NOMO-1 treated with DMSO at 0.1 percent for 48 hours (cell line): ENCODE results near the gene SCAMP4.

Experiments used
- DNase-seq: peaks from one replicate; lab custom pipeline; 2025; ENCODE audit not compliant: unreplicated experiment; lab: John Stamatoyannopoulos, UW

The SCAMP4 gene

DNA sequence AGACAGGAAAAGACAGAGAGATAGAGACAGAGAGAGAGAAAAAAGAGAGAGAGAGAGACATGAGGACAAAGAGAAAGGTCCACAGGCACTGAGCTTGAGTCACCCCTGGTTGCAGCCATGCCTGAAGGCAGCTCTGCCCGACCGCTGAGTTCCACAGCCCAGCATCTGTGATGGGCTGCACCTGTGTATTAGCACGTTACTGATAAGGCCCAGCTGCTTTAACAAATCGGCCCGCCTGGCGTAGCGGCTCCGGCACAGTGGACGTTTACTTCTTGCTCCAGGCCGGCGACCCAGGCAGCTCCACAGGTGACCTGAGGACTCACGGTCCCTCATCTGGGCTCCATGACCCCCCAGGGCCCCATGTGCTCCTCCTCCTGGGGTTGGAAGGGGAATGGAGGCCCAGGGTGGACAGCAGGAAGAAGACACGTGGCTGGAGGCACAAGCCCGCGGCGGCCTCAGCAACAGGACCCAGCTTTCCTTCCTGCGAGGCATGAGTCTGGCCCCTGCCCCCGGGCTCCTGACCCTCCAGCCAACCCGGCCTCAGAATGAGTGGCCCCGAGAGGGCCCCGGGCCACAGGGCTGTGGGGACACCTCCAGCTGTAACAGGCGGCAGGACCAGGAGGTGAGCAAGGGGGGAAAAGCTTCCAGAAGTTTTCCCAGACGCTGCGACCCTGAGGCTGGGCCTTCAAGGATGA lies 31.9 kb downstream of the SCAMP4 start:
- DNase-seq, result no peak

DNA sequence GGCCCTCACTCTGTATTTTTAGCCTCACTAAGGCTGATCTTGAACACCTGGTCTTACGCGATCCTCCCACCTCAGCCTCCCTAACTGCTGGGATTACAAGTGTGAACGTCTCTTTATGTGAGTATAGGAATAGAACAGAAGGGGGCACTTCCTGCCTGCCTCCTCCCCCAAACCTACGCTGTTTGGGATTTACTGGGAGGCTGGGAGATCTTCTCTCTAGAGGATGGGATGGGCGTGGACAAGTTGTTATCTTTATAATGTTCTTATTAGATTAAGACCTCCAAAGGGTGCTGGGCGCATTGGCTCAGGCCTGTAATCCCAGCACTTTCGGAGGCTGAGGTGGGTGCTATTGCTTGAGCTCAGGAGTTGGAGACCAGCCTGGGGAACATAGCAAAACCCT lies 32.9 kb downstream of the SCAMP4 start:
- DNase-seq, result no peak

- no peak for DNase-seq
These were observed 36.2 kb downstream of the SCAMP4 start, which contains the start of gene CSNK1G2 for GRCh38 chr19:1941146-1942077. Gene CSNK1G2, plus strand, starts transcription at chr19:1941172. Its CDS starts 28,601 bp downstream, at chr19:1969773.

DNA sequence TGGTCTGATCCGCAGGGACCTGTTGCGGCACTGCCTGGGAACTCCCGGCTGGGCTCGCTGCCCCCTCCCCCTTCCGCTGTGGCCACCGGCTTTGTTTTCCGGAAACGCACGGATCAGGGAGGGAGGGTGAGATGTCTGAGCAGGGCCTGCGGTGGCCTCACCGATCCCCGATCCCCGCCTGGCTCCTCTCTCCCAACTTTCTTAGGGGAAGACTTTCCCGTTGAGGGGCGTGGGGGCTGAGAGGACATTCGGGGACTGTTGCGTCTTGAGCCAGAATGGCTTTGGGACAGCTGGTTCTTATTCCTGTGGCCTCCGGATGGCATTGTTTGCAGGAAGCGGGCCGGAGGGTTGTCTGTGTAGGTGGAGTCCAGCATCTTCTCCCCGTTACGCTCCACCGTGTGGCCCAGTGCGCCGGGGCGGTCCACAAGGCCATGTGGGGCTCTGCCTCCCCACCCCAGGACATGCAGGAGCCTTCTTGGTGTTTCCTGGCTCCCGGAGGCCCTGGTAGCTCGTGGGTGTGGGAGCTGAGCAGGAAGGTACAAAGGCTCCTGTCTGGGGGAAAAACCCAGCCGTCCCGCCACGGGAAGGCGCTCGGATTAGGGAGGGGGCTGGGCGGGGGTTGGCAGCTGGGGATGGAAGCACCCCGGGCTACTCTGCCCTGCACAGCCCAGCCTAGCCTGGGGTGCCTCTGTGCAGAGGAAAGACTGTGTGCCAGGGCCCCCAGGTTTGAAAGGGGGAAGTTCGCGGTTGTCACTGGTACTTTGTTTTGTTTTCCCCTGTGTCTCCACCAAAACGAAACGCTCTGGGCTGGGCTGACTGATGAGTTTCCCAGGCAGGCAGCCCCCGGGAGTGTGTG lies 37.1 kb downstream of the SCAMP4 start:
- DNase-seq, result peak; percentile 61

DNA sequence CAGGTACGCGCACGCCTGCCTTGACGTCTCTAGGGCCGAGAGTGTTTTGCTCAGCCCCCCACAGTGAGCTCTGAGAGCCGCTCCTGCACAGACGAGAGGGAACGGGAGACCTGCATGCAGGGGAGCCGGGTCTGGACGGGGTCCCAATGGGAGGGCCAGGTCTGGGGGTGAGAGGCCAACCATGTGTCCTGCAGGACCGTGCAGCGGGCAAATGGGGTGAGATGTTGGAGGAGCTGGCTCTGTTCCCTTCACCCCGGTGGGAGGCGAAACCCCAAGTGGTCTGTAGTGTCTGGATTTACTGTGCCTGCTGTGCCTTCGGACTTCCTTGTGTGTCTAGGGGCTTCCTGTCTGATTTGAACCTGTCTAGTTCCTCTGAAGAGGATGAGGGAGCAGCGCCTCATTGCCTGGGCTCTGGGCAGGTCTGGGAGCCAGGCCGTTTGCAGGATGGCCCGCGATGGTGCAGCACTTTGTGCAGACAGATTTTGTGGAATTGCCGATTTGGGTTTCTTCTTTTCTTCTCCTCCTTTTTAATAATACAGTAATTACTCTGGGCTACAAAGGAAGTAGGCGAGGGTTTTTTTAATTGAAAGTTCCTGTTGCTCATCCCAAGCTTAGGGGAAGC lies 37.8 kb downstream of the SCAMP4 start:
- DNase-seq, result peak; percentile 17

DNA sequence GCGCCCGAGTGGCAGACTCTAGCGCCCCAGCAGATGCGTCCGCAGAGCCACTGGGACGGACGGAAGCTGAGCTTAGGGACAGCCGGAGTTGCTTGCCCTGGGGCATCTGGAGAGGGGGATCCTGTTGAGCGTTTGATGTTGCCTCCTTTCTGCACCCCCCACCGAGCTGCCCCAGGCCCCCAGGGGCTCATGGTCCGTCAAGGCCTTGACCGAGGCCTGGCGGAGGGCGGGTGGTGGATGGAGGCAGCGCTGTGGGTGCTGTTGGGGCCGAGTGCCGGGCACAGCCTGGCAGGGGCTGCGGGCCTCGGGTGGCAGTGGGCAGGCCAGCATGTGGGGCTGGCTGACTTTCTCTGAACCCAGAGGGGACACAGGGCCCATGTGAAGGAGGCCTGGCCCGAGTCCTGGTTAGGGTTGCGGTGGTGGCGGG lies 38.5 kb downstream of the SCAMP4 start:
- DNase-seq, result no peak

- peak; percentile 7 for DNase-seq
These were observed 39.1 kb downstream of the SCAMP4 start for GRCh38 chr19:1944088-1944915.

- no peak for DNase-seq
These were observed 39.8 kb downstream of the SCAMP4 start for GRCh38 chr19:1944916-1945561.

DNA sequence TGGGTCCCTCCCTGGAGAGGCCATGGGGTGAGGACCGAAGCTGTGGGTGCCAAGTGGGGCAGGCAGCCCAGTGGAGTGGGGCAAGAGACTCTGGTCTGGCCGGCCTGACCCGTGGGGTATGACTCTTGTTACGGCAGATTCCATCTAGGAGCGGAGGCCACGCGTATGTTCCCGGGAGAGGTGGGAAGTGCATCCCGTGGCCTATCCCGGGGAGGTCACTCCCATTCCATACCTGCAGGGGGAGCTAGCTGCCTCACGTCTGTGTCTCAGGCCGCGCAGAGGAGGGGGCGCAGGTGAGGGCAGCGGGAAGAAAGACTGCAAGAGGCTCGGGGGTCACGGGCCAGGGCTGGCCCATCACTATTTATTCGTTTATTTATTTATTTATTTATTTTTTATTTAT lies 40.7 kb downstream of the SCAMP4 start:
- DNase-seq, result no peak

- DNase-seq, result no peak
These were observed 42.5 kb downstream of the SCAMP4 start for GRCh38 chr19:1947651-1948209.

GRCh38 chr19:1949304-1950101 lies 44.3 kb downstream of the SCAMP4 start:
- DNase-seq, result no peak

DNA sequence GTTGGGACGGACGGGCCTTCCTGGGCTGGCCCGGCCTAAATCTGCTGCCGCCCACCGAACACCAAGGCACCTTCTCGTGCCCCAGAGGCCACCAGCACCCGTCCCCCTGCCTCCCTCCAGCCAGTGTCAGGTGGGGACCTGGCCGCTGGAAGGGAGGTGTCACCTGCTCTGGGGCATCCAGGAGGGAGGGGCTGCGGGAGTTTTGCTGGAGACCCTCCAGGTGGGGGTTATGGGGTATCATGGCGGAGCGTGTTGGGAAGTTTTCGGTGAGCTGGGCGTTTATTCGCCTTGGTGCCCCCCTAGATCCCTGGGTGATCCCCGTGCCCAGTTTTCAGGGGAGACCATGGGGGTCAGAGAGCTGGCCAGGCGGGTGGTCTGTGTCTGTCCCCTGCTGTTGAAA lies 45.4 kb downstream of the SCAMP4 start:
- DNase-seq, result no peak

DNA sequence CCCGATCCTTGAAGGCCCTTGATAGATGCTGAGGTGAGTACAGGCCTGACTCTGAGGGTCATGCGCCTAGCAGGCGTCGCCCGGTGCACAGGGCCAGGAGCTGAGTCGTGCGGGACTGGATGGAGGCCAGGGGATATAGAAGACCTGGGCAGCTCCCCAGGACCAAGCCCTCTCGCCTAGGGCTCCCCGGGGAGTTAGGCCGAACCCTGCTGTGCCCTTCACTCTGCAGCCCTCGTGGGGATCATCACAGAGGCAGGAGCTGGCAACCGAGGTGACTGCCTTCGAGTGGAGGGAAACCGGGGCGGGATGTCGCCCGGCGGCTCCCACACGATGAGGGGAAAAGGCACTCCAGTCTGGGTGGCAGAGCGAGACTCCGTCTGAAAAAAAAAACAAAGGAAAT lies 47.4 kb downstream of the SCAMP4 start:
- no peak for DNase-seq

- no peak for DNase-seq
These were observed 47.8 kb downstream of the SCAMP4 start for GRCh38 chr19:1953037-1953436.

GRCh38 chr19:1953441-1954094 lies 48.4 kb downstream of the SCAMP4 start:
- no peak for DNase-seq

GRCh38 chr19:1954532-1954933 lies 49.3 kb downstream of the SCAMP4 start:
- no peak for DNase-seq

- no peak for DNase-seq
These were observed 50.2 kb downstream of the SCAMP4 start for GRCh38 chr19:1955171-1956121.
